Progenitor cell of endocrine pancreas (in vitro differentiated cells): ENCODE measurements around the gene PNMA6E. TPM values are rescaled to one million over a fixed set of nuclear protein-coding genes. Genes with fewer than 3 reads are reported as not detected.

Source experiments
- DNase-seq: peaks from one replicate; pipeline ENCODE4 v3.0.0; 2021; ENCODE audit warnings: low spot score; ENCODE audit not compliant: unreplicated experiment
- H3K27ac Mint-ChIP-seq: 2 replicates; pipeline ENCODE4 v1.8.0; 2021; ENCODE audit warnings: mild to moderate bottlenecking, moderate library complexity, mixed read lengths
- H3K27me3 Mint-ChIP-seq: 2 replicates; pipeline ENCODE4 v1.8.0; 2021; ENCODE audit warnings: mixed read lengths
- H3K36me3 Mint-ChIP-seq: 2 replicates; pipeline ENCODE4 v1.8.0; 2022; ENCODE audit warnings: mixed read lengths; ENCODE audit not compliant: insufficient read depth
- H3K4me1 Mint-ChIP-seq: 2 replicates; pipeline ENCODE4 v1.8.0; 2021; ENCODE audit warnings: low read depth, mixed read lengths
- H3K4me3 Mint-ChIP-seq: 2 replicates; pipeline ENCODE4 v1.8.0; 2021; ENCODE audit warnings: low read depth, mild to moderate bottlenecking, moderate library complexity, mixed read lengths
- H3K9me3 Mint-ChIP-seq: 2 replicates; pipeline ENCODE4 v1.8.0; 2021; ENCODE audit warnings: low read depth, mixed read lengths
- CTCF ChIP-seq: fragments of 200-600 bp; sonication (generic); IDR thresholded peaks from one replicate; pipeline ENCODE4 v1.5.0; 2021; ENCODE audit warnings: antibody characterized with exemption, mild to moderate bottlenecking; ENCODE audit not compliant: unreplicated experiment
- long read RNA-seq: library from polyadenylated mRNA; unstranded; transcript quantifications from one replicate; pipeline ENCODE4 v2.0.0, GENCODE V29; 2020
- total RNA-seq: library from RNA; stranded (reverse); gene quantifications from 2 replicates; pipeline ENCODE4 v1.2.1, GENCODE V29; 2021

The PNMA6E gene
- total RNA-seq, result not detected in 2 replicates
- long read RNA-seq, result 0 reads

DNA sequence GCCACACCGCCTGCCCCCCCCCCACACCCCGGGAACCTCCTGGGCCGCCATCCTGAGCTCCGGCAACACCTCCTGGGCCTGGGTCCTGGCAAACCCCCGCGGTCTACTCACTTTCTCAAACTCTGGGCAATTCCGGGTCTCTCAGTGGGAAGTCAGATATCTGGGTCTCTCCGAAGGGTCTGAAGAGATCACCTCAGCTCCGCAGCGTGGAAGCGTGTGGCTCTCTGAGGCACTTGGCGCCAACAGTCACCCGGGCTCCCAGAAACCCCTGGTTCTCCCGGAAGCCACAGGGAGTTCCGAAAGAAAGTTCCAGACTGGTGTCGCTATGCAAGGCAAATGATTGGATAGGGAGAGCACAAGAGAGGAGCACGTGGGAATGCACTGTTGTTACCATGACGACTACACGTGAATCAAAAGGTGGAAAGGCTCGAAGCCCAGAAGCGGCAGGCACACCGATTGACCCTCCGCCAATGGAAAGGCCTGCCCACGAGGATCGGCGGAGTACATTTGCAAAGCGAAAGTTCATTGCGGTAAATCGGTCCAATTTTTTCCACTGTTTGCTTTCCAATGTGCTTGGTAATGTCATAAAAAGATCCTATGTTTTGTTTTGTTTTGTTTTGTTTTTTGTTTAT, at the start of gene PNMA6E:
PNMA6E (minus strand) TSS at position 218 of the 632 bp plus-strand sequence. CDS start 2,501 bp downstream, outside the sequence.
- DNase-seq, result no peak
- peaks cover 25% of the 10 kb centered on the region for H3K27me3 Mint-ChIP-seq
- H3K4me3 Mint-ChIP-seq, result no peak within 1 kb of the TSS
- H3K9me3 Mint-ChIP-seq, result peaks cover 19% of the 10 kb centered on the region
- peaks cover 4% of the 10 kb centered on the region for H3K36me3 Mint-ChIP-seq
- H3K4me1 Mint-ChIP-seq, result peaks cover 2% of the 10 kb centered on the region
- TF ChIP-seq CTCF, result no peak
- H3K27ac Mint-ChIP-seq, result no peak within 1 kb of the TSS

DNA sequence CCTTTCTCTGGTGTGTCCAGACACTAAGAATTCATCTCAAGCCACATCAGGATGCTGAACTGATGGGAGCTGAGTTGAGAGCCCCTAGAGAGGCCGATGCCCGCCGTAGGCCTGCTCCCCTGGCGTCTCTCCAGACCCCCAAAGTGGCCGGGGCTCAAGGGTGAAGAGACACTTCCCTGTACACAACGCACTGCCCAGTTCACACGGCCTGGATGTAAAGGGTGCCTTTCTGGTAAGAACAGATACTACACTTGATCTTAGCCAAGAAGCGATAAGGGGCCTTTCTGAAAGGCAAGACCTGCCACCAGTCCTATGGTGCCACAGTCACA, 49.8 kb upstream of the PNMA6E start:
- DNase-seq, result no peak
- H3K27me3 Mint-ChIP-seq, result no peaks in the 10 kb centered on the region
- peaks cover 1% of the 10 kb centered on the region for H3K36me3 Mint-ChIP-seq
- no peak for TF ChIP-seq CTCF
- H3K4me3 Mint-ChIP-seq, result no peak overlapping the region
- H3K27ac Mint-ChIP-seq, result no peak overlapping the region
- H3K9me3 Mint-ChIP-seq, result no peaks in the 10 kb centered on the region
- no peaks in the 10 kb centered on the region for H3K4me1 Mint-ChIP-seq

GRCh38 chrX:153450114-153450948, 49.2 kb upstream of the PNMA6E start:
- no peak for TF ChIP-seq CTCF
- Mint-ChIP-seq H3K27me3 (no peaks in the 10 kb centered on the region), H3K36me3 (peaks cover 1% of the 10 kb centered on the region), H3K4me3 (no peak overlapping the region), H3K4me1 (no peaks in the 10 kb centered on the region), H3K9me3 (no peaks in the 10 kb centered on the region), H3K27ac (no peak overlapping the region)
- DNase-seq, result no peak

DNA sequence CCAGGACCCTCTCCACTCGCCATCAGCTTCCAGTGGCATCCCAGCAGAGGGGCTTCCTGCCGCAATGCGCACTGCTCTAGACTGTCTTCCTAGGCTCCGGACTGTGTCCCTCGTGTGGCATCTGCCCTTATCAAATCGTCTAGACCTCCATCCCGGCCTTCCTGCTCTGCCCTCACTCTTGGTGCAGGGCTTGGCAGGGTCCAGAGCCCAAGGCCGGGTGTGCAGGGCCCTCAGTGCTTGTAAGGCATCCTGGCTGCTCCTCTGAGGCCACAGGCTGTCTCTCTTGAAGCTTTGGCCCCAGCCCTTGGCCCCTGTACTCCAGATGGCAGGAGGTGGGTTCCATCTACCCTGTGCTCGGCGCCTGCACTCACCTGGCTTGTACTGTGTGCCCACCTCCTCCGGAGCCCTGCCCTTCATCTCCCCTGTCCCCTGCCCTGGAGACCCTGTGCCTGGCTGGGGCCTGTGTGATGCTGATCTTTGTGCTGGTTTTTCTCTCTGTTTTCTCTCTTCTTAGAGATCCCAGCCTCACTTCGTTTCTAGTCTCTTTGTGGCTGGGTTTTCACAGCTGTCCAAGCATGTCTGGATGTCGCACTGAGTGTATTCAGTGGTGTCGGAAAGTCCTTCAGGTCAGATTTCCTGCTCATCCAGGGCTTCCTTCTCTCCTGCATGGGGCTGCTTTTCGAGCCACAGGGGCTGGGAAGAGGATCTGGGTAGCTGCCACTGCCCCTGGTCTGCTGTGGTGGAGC, 48.4 kb upstream of the PNMA6E start:
- Mint-ChIP-seq H3K4me1 (no peaks in the 10 kb centered on the region), H3K27me3 (no peaks in the 10 kb centered on the region), H3K9me3 (no peaks in the 10 kb centered on the region), H3K4me3 (no peak overlapping the region), H3K36me3 (peaks cover 1% of the 10 kb centered on the region), H3K27ac (no peak overlapping the region)
- DNase-seq, result no peak
- TF ChIP-seq CTCF, result no peak
